GM15510 (cell line): ENCODE data around the gene HOTAIR.

Experiments
- POLR2A ChIP-seq: IDR thresholded peaks from 3 replicates; pipeline ENCODE4 v1.6.1; 2011; ENCODE audit warnings: borderline replicate concordance; ENCODE audit not compliant: insufficient read length; ENCODE audit errors: extremely low read depth

HOTAIR gene

GRCh38 chr12:53976823-53977595, 2.3 kb upstream of the HOTAIR start:
- TF ChIP-seq POLR2A: no peak

- TF ChIP-seq POLR2A: no peak
Observed at GRCh38 chr12:53976172-53976822, 1.5 kb upstream of the HOTAIR start.

GRCh38 chr12:53975479-53976152, 862 bp upstream of the HOTAIR start:
- TF ChIP-seq POLR2A: no peak

GRCh38 chr12:53975064-53975471, 314 bp upstream of the HOTAIR start:
- no peak for TF ChIP-seq POLR2A

GRCh38 chr12:53973236-53974042, 1.3 kb downstream of the HOTAIR start:
- TF ChIP-seq POLR2A: no peak

GRCh38 chr12:53972722-53973235, 2.0 kb downstream of the HOTAIR start, which contains the start of gene HOXC11:
Gene HOXC11, plus strand, starts transcription at chr12:53973126. Its CDS starts 116 bp downstream, at chr12:53973242.
- no peak for TF ChIP-seq POLR2A

GRCh38 chr12:53972152-53972702, 2.5 kb downstream of the HOTAIR start:
- TF ChIP-seq POLR2A: no peak

- no peak for TF ChIP-seq POLR2A
Observed at GRCh38 chr12:53971686-53972085, 3.1 kb downstream of the HOTAIR start.

GRCh38 chr12:53971129-53971528, 3.6 kb downstream of the HOTAIR start:
- no peak for TF ChIP-seq POLR2A

- TF ChIP-seq POLR2A: no peak
Observed at GRCh38 chr12:53970451-53970850, 4.3 kb downstream of the HOTAIR start.

GRCh38 chr12:53969588-53970259, 5.0 kb downstream of the HOTAIR start:
- TF ChIP-seq POLR2A: no peak

GRCh38 chr12:53968214-53969127, 6.3 kb downstream of the HOTAIR start:
- no peak for TF ChIP-seq POLR2A
